Activated CD4-positive, CD25-positive, alpha-beta regulatory T cell treated with anti-CD3 and anti-CD28 coated beads, Interleukin-2, amount 50 U/mL, for 24 hours (primary cell): ENCODE results near the gene IL18R1.

Source experiments
- ATAC-seq, 2 donors: fragments of 150-1000 bp; cut with Tn5 transposase; one replicate each; pipeline ENCODE4 v1.10.0; 2021; ENCODE audit warnings: mild to moderate bottlenecking in 1 of 2, moderate library complexity in 1 of 2

IL18R1 gene

DNA sequence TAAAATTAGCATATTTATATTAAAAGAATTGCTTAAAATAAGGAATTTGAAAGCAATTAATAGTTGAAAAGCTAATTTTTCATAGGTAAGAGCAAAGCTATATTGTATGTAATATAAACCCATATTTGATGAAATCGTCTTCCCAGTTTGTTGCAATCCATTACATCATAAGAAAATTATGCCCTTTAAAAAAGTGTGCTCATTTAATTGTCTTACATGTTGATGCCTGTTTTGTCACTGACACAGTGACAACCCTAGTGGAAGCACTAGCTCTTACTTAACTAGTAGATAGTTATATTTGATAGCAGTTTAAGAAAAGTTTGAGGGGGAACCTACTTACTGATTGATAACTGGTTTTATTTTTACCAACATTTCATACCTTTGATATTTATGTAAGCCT is 37.3 kb downstream of the IL18R1 start:
- no peak for ATAC-seq

DNA sequence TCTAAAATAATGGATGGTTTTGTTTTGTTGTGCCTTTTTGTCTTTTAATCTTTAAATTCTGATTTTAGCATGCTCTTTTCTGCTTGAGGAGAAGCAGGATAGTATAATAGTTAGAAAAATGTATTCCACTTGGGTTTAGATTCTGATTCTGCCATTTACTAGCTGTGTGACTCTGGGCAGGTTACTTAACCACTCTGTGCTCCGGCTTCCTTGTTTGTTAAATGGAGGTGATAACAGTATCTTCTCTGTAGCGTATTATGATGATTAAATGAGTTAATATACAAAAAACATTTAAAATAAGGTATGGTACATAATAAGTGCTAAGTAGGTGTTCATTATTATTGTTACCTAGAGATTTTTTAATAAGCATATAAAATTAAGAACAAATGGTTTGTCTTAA is 40.4 kb downstream of the IL18R1 start:
- ATAC-seq: no peak

DNA sequence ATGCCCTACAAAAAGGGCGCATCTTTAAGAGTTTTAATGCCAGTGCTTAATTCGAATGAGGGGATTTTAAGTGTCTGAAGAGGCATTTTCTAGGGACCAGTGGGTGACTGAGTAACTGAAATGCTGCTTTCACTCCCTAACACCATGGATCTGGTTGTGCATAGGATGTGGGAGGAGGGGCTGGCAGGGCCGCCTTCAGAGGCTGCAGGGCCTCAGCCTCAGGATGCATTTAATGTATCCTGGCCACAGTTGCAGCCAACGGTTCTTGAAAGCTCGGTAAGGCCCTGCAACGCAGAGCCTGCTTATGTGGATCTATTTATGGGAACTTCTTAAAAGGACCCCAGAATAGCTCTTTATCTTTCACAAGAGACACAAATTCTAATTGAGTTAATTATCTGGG is 41.6 kb downstream of the IL18R1 start:
- ATAC-seq: no peak

DNA sequence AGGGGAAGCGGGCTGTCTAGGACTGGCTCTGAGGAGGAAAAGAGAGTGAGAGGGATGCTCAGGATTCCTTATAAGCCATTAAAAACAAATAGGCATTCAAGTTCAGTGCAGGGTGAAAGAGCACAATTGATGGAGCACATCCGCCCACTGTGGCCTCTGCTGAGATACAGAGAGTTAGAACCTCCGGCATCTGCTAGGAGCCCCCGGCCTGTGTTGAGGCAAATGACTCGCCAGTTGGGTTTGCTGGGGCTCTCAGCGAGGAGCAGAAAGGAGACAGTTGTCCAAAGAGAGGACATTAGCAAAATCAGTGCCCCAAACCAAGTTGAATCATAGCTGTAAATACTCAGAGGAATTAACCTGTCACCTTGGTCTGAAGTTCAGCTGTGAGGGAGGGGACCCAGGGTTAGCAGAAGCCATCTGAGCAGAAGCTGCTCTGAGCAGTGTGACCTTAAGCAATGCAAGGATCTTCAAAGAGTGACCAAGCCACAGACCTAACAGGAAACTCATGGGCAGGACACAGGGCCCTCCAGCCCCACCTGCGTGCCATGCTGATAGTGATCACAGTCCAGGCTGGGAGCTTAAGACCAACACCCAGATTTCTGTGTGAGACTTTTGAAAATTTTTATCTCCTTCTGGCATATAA is 44.0 kb downstream of the IL18R1 start:
- ATAC-seq: peak in 1 of 2 donors; percentile 64

DNA sequence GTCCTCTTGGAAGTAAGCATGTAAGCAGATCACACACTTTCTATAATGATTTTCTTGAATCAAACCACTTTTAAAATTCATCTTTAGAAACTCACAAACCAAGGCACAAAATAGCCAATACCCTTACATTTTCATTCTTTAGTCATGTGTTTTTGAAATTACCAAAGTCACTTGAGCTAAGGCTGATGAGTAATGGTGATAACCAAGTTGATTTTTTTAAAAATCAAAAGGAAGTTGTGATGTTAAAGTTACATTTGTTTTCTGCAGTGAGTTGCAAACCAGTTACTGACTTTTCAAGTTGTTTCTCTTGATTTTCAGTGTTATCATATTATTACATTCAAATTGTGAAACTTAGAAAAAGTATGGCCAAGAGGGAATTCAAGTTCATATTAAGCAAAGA is 45.9 kb downstream of the IL18R1 start:
- ATAC-seq: peak; percentile 41

DNA sequence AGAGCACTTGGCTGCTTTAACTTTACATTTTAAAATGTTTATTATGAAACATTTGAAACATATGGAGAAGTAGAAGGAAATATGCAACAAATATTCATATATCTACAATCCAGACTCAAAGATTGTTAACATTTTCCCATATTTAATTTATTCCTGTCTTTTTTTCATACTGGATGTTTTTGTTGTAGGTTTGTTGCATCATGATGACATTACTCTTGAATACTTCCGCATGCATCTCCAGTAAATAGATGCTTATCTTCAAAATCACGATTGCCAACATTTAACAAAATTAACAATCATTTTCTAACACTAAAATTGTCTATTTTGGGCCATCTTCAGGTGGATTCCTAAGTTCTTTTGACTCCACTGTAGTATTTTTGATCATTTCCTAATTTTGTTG is 46.3 kb downstream of the IL18R1 start:
- no peak for ATAC-seq

DNA sequence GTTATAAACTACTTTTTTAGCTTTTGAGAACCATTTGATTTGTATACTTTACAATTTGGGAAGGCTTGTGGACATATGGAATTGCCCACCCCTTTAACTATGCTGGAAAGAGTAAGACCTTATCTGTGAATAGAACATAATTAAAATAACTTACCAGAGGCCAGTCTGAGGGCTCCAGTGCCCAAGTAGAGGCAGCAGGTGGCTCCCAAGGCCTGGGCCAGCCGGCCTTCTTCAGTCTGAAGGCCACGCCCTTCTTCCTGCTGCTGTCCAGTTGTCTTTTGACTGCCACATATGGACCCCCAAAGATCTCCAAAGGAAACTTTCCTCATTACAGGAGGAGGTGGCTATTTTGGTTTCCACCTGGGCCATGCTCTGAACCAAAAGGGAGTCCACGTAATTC is 55.4 kb downstream of the IL18R1 start:
- no peak for ATAC-seq

DNA sequence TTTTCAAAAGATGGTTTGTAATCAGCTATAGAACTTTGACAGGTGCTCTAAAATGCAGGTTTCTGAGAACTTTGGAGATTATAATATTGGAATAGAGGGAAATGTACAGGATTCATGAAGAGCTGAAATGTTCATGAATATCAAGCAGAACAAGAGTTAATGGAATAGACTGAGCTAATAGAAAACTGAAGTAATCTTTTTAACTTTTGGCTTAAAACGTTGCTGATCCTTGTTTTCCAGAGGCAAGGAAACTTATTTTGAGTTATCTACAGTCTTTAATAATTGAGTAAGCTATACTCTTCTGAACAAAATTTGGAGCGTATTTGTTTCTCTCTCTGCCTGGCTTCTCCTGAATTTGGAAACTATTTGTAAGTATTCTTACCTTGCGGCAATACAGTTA is 56.6 kb downstream of the IL18R1 start:
- ATAC-seq: no peak

DNA sequence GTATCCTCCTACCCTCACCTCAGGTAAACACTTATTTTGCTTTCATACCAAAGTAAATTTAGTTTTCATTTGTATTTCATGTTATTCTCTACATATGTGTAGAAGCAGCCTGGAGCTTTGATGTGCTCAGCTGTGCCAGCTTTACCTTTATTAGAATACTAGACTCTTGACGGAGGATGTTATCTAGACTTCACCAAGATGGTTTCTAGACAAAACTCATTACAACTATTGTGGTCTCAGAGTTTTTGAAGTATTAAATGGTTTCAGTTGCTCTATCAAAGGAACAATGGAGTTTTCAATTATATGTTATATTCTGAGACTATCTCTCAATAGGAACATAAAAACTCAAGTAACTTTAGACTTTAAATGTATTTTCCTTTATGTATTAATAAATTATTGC is 62.4 kb downstream of the IL18R1 start:
- ATAC-seq: peak; percentile 93 to 95

DNA sequence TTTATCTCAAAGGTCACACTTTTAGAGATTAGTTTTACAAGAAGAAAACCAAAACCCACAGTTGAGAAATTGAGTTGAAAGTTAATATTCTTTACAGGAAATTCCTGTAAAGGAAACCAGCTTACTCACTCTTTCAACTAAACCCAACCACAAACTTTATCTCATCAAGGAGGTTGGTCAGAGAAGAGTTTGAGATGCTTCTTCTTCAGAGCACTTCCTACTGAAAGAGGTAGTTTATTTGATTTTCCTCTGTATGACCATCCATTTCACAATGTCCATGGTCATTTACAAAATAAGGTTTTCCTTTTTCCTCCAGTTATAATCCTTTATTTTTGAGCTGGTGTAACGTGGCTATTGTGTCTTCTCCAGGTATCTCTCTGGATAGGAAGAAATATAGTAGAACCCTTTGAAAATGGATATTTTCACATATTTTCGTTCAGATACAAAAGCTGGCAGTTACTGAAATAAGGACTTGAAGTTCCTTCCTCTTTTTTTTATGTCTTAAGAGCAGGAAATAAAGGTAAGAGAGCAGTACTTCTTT is 62.9 kb downstream of the IL18R1 start:
- ATAC-seq: peak; percentile 69 to 75

DNA sequence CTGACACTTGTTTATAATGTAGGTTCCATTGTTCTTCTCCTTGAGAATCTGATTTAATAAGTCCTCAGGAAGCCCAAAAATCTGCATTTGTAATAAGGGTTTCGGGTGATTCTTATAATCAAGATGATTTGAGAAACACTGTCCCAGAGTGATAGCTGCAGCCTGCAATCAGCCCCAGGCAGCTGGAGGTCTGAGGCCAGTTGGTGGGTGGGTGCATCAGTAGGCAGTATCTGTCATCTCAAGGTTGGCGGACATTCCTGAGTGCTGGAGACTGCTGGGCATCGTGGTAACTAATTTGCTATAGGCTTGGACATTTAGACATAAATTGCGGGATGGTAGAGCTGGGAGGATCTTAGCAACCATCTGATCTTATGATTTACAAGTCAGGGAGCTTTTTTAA is 64.7 kb downstream of the IL18R1 start:
- no peak for ATAC-seq

DNA sequence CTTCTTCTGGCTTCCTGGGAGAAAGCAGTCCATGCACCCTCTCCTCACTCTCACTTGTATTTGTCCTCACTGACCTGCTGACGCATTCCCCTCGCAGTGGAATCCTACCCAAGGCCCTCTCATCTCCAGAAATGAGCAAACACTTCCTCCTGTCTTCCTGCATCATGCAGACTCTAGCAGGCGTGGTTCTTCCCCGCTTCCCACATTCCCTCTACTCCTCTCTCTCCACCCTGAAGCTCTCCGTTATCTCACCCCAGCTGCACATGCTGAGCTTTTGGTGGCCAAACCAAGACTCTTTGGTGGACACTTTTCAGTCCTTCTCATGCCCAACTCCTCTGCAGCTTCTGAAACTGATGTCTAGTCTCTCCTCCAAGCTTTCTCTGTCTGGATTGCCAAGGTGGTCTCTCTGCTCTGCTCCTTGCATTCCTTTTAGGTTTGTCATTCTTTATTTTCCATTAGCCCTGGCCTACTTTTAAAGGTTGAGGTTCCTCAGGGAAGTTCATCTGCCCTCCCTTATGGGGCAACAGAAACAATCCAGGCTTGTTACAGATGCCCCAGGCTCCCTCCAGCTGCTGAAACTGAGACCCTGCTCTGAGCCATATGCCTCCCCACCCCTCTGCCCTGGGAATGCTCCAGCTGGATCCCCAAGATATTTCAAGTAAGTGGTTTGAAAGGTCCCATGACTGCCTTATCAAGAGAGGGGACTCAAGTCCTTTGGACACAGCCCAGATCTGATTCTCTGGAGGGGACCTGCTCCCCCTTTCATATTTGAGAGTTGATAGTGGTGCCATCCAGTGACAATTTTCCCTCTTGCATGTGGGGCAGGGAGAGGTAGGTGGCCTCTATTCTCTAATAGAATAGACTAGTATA is 66.5 kb downstream of the IL18R1 start:
- ATAC-seq: no peak

DNA sequence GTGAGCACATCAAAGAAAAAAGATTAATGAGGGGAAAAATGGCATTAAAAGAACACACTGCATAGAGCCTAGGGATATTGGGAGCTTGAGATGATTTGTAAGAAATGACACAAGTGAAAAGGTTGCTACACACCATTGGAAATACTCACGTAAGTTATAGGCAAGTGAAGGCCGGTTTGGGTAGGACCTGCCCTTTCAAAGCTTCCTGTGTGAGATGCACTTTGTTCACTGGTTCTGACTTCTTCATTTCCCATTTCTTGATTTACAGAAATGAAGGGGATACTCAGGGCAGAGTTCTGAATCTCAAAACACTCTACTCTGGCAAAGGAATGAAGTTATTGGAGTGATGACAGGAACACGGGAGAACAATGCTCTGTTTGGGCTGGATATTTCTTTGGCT is 67.3 kb downstream of the IL18R1 start, which contains the start of gene IL18RAP:
TSS of gene IL18RAP (plus strand) at position 251 of the 400 bp plus-strand sequence. CDS start at position 369, 118 bp downstream.
- ATAC-seq: no peak

DNA sequence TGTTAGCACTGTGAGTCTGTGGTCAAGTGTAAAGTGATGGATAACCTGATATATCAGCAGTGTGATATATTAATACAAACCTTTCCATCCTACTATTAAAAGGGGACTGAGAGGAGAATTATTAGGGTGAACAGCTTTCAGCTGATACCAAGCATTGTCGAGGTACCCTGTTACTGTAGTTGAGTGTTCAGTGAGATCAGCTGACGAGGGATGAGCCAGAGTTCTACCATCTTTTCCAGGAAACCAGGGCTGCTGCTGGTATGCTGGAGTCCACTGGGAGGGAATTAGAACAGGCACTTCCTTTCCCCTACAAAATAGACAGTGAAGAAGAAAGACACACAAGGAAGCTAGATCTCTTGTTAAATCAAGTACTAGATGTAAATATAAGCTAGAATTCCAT is 67.8 kb downstream of the IL18R1 start:
- no peak for ATAC-seq

DNA sequence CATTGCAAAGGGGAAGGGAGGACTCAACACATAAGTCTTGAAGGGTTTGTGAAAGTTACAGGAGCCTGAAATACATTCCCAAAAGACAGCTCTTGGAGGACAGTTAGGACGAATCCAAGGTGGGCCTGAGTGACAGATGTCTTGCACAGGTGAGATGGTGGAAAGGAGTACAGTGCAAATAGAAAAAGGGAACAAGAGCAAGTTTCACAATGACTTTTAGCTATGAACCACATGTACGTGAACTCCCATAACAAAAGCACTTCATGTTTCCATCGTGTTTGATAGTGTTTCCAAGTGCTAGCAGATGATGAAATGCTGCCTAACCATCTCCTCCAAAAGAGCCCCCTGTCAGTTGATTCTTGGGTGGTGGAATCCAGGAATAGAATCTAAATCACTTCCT is 69.2 kb downstream of the IL18R1 start:
- peak; percentile 47 to 59 for ATAC-seq

DNA sequence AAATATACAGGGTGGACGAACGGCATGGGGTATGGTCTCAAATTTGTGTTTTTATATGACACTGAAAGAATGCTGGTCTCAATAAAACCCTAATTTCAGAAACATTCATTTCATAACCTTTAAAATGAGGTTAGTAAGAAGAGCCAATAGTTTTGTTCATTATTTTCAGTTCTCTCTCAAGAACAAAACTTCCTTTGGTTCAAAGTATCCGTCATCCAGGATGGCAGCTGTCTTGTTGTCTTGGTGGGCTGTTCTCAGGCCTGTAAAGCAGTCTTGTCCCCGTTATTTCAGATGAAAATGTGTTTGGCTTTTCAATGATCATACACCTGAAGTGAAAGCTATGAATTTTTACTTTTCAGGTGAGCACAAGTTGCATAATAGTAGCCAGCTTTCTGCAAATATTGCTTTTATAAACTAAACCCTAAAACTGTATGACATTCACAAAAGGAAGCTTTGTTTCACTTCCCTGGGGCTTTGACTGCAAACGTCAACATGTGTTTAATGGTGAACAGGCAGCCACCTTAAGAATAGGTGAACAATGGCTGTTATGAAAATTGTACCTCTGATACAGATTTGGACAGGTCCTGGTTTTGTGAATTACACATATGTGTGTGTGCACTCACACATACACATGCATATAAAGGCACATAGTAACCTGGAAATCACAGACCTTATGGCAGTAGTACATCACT is 70.0 kb downstream of the IL18R1 start:
- no peak for ATAC-seq

DNA sequence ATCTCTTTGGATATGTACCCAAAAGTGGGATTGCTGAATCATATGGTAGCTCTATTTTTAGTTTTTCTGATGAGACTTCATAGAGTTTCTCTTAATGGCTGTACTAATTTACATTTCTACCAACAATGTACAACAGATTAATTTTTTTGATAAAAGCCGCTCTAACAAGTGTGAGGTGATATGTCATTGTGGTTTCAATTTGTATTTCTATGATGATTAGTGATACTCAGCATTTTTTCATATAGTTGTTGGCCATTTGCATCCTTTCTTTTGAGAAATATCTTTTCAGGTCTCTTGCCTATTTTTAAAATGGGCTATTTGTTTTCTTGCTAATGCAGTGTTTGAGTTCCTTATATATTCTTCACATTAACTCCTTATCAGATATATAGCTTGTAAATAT is 71.7 kb downstream of the IL18R1 start:
- ATAC-seq: no peak

DNA sequence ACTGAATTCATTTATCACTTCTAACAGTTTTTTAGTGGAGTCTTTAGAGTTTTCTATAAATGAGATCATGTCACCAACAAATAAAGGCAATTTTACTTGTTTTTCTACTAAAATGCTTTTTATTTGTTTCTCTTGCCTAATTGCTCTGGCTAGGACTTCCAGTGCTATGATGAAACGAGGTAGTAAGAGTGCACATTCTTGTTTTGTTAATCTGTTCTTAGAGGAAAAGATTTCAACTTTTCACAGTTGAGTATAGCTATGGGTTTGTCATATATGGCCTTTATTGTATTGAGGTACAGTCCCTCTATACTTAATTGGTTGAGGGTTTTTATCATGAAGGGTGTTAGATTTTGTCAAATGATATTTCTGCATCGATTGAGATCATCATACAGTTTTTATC is 73.0 kb downstream of the IL18R1 start:
- no peak for ATAC-seq

DNA sequence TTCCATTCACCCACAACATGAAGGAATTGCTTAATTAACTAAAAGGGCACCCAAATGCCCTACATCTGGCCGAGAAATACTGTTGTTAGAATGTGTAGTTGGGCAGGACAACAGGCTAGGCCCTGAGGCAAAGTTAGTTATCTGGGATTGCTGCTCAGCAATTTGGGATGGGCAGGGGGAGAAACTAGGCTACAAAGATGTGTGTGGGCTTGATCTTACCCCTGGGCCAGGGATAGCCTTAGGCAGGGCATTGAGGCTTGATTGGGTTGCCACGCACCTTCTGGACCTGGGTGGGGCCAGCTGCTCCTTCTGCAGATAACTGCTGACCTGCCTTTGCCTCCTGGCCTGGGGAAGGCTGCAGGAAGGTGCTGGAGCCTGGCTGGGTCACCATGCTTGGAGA is 76.8 kb downstream of the IL18R1 start:
- ATAC-seq: no peak

DNA sequence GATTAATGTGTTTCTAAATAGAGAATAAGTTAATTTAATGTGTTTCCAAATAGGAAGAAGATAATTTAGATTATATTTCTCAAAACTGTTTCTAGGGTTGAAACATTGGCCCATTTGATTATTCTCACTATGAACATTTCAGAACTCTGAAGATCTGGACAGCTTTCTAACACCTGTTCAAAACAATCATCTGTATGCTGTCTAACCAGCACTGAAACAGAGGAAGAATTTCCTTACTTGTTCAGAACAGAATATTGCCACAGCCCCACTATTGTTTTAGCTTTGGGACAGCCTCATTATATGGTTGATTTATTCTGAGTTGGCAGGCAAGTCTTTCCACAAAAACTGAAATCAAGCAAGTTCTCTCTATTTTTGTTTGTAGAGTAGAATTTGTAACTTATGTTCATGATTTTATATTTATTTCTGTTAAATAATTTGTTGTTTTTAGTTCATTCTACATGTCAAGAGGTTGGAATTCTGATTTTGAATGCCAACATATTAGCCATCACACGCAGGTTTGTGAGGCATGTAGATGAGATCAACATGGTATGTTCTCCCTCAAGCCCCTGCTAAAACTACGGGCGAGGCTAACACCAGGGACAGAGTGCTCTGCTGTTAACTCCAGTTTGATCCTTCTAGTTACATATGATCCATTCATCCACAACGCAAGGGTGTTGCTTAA is 78.5 kb downstream of the IL18R1 start:
- ATAC-seq: no peak

DNA sequence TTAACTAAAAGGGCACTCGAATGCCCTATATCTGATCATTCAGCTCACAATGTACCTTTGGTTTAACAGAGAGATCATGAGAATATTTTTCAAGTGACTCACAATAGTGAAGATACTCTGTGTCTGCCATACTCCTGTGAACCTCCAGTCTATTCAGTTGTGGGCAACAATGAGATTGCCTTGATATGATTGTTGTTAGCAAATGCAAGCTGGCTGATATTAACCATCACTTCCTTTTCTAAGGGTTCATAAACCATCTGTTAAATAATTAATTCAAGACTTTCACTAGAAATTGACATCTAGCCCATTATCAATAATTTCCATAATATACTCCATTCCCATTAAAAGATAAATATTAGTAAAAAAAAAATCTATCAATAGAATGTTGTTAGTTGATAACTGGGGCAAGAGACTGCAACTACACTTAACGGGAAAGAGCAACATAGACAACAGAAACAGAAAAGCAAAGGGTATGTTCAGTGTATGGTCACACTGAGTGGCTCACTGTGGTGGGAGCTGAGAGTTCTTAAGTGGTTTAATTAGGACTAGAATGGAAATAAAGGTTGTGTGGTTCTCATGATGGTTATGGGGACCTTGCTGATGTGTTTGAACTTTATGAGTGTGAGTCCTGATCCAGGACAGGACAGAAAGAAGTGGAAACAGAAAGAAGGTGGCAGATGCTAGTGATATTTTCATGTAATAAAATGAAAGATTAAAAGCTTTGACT is 79.2 kb downstream of the IL18R1 start:
- peak; percentile 14 to 15 for ATAC-seq

DNA sequence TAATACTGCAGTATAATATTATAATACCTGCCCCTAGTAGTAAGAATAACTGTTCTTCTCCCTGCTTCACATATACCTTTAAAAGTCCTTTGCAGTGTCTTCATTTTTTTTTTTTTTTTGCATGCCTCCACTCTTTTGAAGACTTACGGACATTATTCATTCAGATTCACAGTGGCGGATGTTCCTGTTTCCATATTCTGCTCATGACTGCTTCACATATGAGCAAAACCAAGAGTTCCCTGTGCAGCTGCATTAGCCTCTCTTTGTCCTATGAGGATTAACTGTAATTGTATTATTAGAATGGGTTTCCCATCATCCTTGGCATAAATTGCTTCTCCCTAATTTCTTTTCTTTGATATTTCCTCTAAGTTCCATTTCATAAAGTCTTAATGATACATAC is 80.1 kb downstream of the IL18R1 start:
- no peak for ATAC-seq
